HG03108 (cell line): ENCODE measurements around the gene IL13.
"Not testable (repeated sequence)": the region's sequence is repeated elsewhere in the genome, so short reads cannot be mapped to it uniquely, and the experiment has no call there.

Source experiments
- ATAC-seq: cut with Tn5 transposase; IDR thresholded peaks from one replicate; pipeline ENCODE4 v1.9.1; 2021; ENCODE audit warnings: moderate library complexity; ENCODE audit not compliant: unreplicated experiment

IL13 gene

DNA sequence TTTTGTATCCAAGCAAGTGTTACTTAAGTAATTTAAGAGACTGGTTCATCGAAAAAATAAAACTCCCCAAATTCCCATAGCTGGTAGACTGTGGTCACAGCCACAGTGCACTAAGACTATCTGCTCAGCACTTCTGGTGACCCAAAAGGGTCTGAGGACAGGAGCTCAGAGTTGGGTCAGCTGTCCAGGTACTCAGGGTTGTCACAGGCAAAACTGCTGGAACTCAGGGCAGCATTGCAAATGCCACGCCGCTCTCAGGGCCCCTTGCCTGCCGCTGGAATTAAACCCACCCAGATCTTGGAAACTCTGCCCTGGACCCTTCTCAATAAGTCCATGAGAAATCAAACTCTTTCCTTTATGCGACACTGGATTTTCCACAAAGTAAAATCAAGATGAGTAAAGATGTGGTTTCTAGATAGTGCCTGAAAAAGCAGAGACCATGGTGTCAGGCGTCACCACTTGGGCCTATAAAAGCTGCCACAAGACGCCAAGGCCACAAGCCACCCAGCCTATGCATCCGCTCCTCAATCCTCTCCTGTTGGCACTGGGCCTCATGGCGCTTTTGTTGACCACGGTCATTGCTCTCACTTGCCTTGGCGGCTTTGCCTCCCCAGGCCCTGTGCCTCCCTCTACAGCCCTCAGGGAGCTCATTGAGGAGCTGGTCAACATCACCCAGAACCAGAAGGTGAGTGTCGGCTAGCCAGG lies at the start of gene IL13:
Gene IL13, plus strand, starts transcription at position 498 of the 705 bp plus-strand sequence. Its CDS starts 14 bp downstream, at position 512.
- no peak for ATAC-seq

DNA sequence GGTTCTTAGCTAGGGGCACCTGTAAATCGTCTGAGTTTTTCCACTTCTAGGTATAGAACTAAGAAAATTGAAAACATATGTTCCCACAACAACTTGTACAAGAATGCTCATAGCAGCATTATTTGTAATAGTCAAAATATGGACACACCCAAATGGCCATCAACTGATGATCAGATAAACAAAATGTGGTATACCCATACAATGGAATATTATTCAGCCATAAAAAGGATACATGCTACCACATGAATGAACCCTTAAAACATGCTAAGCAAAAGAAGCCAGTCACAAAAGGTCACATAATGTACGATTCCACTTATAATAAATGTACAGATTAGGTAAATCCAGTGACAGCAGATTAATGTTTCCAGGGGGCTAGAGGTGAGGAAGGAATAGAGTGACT lies 46.0 kb upstream of the IL13 start:
- ATAC-seq: no peak

DNA sequence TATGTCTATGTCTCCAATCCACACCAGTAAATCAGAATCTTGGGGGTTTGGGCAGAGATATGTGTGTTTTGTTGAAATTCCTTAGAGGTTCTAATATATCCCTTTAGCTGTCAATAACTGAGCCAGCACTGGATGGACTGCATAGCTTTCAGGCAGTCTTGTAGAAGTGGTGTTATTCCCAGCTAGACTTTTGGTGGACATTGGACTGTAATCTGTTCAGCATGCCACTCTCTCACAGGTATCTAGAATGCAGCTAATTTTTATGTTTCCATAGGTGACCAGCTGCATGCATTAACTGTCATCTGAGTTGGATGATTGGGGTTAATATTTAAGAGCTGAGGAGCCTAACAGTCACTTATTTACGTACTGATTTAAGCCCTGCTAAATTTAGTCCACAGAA lies 45.1 kb upstream of the IL13 start:
- ATAC-seq: no peak

DNA sequence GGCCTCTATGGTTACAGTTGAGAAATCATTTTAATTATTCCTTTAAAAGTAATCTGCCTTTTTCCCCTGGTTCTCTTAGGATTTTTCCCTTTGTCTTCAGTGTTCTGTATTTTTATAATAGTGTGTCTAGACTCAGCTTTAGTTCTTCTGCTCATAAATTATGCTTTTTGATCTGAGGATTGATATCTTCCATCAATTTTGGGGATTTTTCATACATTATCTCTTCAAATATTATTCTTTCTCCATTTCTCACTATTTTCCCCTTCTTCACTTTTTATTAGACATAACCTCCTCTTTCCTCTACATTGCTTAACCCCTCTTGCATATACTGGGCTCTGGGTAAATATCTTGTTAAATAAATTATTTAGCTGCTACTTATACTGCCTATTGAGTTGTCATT lies 36.3 kb upstream of the IL13 start:
- no peak for ATAC-seq

DNA sequence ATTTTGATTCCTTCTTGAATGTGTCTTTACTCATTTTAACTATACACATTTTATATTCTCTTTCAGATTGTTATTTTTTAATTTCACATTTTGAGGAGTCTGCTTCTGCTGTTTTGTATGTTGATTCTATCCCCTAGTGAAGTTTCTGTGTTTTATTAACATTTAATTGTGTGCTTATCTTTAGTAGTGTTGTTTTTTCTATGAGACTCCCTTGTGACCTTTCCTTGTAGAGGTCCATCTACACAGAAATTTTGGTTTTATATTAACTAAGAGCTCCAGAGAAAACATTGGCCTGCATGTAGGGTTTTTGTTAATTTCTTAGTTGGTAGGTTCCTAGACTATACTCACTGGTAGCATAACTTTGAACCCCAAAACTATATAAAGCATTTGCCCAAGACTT lies 35.4 kb upstream of the IL13 start:
- ATAC-seq: no peak

DNA sequence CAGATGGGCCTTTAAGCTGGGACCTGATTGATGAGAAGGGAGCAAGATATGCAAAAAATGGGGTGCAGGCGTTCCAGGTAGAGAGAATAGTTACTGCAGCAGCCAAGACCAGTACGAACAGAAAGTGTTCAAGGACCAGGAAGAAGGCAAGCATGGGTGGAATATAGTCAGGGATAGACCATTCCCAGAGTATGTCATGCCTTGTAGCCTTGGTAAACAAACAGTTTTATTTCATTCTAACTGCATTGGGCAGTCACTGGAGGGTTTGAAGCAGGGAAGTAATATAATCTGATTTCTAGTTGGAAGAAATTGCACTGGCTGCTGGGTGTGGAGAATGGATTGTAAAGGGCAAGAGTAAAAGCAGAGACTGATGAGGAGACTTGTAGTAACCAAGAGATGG lies 30.5 kb upstream of the IL13 start:
- ATAC-seq: no peak

DNA sequence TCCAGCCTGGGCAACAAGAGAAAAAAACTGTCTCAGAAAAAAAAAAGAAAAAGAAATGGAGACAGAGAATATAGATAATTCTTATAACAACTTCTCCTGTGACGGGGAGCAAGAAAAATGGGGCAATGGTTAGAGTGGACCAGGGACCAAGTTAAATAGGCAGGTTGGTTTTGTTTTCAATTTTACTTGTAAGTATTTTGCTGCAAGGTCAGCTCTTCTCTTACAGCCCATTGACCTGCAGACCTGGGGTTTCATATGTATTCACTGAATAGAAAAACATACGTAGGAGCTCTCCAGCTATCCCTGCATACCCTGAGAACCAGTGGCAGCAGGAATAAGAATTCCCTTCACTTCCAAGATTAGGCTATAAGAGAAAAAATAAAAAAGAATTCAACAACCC lies 29.2 kb upstream of the IL13 start:
- no peak for ATAC-seq

DNA sequence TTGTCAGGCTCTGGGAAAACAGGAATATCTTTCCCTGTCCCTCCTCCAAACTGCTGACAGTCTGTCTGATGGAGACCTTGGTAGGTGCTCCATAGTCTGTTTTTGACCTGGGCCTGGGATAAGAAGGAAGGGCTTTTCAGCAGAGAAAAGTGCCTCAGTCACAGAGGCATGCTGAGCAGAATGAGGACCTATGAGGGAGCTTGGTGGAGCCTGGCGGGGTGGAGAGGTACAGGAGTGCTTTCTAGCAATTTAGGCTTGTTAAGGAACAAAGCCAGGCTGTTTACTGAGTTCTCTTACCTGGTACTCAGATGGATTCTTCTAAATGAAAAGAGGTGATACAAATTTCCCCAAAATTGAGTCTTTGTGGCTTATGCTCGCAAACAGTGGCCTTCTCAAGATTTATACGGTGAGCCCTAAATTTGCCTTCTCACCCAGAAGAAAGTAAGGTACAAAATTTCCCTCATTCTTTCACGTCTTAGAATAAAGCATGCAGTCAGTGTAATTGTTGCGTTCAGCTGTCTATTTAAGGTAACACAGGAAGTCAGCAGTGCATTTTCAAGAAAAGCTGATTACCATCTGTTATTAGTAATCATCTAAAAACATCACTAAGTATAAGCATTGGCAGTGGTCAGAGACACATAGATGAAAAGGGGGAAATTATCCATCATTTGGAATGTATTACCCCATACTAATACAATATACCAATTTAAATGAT lies 28.6 kb upstream of the IL13 start:
- peak; percentile 62 for ATAC-seq

DNA sequence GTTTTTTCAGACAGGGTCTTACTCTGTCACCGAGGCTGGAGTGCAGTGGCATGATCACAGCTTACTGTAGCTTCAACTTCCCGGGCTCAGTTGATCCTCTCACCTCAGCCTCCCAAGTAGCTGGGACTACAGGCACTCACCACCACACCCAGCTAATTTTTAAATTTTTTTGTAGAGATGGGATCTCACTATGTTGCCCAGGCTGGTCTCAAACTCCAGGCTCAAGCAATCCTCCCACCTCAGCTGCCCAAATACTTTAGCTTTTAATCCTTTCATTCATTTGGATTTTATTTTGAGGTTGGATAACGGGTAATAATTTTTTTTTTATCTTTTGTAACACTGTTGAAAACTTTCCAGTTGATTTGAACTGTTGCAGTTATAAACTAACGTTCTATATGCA lies 24.4 kb upstream of the IL13 start:
- ATAC-seq: not testable (repeated sequence)

DNA sequence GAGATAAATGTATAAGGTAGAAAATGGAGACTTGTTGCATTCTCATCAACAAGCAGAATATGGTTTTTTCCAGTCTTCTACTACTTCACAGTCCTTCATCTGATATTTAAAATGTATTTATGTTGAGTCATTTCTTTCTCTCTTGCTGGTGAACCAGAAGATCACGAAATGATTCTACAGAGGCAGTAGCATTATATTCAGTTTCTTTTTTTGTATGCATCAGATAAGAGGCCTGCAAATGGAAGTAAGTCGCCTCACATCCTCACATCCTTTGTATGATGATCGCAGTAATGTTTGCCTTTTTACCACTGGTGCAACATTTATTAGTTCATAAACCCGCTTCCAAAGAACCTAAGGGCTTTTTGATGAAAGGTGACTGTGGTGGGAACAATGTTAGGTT lies 22.1 kb upstream of the IL13 start:
- ATAC-seq: peak; percentile 43

DNA sequence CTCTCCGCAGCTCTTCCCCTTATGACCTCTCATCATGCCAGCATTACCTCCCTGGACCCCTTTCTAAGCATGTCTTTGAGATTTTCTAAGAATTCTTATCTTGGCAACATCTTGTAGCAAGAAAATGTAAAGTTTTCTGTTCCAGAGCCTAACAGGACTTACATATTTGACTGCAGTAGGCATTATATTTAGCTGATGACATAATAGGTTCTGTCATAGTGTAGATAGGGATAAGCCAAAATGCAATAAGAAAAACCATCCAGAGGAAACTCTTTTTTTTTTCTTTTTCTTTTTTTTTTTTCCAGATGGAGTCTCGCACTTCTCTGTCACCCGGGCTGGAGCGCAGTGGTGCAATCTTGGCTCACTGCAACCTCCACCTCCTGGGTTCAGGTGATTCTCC lies 20.7 kb upstream of the IL13 start:
- no peak for ATAC-seq

DNA sequence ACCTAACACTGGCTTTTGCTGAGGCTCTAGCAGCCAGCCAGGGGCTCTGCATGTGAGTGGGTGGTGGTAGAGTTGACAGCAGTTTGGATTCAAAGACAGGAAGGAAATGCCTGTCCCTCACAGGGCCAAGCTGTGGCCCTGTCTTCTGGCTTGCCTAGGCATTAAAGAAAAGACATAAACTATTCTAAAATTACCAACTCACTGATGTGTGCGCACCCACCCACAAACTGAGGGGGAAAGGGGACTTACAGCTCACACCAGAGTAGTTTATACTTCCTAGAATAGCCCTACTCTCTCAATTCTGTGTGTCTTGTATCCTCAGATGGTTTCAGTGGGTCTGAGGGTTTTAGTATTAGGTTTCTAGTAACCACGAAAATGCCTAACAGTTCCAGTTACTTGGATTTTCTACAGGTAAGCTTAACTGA lies 18.3 kb upstream of the IL13 start:
- peak; percentile 57 for ATAC-seq

DNA sequence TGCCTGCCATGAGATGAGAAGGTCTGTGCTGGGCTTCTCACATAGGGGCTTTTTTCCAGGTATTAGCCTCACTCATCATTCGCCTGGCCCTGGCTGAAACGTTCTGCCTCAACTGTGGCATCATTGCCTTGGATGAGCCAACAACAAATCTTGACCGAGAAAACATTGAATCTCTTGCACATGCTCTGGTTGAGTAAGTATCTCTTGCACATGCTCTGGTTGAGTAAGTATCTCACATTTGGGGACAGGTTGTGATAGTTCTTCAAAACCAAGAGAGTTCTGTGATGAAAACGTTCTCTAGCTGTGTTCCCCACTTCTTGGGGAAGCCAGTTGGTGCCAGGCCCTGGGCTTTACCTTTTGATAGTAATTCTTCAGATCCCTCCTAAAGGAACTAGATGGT lies 17.4 kb upstream of the IL13 start:
- no peak for ATAC-seq

DNA sequence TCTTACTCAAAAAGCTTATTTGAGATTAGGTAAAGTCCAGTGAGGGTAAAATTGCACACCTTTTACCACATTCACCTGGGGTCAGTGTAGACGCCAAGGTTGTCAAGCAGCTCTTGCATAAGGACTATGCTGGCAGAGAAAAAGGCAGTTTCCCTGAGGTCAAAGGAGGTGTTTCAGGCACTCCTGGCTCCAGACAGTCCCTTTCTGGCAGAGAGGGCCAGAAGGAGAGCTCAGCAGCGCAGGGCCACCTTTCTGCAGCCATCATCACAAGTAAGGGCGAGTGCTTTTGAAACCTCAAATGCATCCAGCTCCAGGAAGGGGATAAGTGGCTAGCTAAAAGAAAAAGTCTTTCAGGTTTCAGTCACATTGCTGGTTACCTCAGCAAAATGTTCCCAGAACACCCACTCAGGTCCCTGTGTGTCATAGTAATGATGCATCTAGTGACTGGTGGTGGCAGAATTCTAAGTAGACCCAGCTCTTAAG lies 16.7 kb upstream of the IL13 start:
- peak; percentile 32 for ATAC-seq

DNA sequence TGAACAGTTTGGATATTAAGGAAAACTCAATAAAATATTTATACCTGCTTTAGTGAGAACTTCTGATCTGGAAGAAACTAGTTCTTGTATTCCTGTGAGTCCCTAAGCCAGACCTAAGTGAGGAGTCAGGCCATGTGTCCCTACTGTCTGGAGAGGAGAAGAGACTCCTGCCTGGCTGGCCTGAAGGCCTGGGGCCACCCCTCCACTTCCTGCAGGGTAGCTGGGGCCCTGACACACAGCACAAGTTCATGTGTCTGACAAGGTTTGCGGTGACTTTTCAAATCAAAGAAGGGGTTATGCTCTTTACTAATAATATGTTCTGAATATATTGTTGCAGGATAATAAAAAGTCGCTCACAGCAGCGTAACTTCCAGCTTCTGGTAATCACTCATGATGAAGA lies 16.1 kb upstream of the IL13 start:
- ATAC-seq: no peak

DNA sequence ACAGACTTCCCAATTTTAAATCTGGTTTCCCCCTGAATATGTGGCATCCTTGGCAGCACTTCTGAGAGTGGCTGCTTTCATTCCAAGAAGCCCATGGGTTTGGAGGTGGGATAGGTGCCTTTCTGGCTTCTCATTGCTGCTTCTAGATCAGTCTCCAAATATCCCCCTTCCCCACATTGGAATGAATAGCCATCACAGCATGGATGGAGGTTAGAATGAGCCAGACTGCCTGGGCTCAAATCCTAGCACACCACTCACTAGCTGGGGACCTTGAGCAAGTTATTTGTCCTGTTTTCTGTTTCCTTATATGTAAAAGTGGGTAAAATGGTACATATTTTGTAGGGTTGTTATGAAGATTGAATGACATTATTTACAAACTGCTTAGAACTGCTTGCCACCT lies 13.8 kb upstream of the IL13 start:
- no peak for ATAC-seq

DNA sequence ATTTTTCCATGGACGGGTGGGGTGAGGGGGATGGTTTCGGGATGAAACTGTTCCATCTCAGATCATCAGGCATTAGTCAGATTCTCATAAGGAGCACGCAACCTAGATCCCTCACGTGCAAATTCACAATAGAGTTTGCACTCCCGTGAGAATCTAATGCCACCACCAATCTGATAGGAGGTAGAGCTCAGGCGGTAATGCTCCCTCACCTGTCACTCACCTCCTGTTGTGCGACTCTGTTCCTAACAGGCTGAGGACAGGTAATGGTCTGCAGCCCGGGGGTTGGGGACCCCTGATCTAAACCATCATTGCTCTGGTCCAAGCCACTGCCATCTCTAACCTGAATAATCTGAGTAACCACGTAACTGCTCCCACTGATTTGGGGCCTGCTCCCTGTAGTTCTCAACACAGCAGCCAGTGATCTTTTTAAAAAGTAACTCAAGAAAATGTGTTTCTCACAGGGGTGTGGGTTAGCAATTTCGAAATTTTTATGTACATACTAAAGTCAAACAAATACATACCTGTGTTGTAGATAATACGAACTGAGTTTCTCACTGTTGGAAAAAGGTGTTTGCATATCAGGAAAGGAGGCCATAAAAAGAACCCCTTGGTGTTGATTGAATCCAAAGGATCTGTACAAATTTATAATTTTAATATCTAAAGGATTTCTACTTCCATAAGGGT lies 11.2 kb upstream of the IL13 start:
- ATAC-seq: no peak

DNA sequence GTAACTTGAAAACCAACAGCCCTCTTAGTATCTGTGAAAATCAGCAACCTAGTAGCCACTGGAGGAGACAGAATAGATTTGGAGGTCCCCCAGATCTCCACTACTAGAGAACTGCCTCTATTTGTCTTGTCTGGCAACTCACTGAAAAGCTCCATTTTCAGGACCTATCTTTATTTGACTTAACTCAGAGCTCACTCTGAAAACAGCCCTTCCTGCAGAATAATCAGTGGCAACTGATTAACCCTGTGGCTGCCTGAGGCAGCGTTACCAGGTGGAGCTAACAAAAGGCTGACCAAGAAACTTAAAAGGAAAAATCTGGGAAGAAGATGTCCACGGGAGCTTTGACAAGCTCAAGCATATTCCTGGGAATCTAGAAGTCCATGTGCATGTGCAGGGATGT lies 10.5 kb upstream of the IL13 start:
- no peak for ATAC-seq

DNA sequence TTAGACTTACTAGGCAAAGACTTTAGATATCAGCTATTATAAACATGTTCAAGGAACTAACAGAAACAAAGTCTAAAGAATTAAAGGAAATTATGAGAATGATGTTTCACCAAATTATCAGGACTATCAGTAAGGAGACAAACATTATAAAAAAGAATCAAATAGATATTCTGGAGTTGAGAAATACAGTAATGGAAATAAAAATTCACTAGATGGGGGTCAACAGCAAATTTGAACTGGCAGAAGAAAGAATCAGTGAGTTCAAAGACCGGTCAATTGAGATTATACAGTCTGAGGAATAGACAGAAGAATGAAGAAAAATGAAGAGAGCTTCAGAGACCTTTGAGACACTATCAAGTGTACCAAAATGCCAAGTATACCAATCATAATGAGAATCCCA lies 9.6 kb upstream of the IL13 start:
- ATAC-seq: no peak

DNA sequence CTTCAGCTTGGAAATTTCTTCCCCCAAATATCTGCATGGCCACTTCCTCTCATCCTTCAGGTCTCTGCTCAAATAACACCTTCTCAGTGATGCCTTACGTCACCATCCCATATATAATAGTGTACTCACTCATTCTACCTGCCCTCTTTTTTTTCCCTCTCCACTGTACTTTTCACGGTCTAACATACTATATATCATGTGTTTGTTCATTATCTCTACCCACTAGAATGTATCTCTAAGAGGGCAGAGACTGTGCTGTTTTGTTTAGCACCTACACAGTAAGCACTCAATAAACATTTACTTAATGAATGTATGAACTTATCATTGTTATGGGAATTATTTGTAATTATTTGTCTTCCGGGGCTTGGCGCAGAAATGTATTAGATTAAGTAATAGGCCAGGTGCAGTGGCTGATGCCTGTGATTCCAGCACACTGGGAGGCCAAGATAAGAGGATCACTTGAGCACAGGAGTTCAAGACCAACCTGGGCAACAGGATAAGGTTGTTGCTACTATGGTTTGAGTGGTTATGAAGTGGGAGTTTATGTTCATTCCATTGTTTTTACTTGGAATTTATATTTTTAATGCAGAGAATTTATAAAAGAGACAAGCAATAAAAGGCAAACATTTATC lies 6.0 kb upstream of the IL13 start:
- no peak for ATAC-seq

DNA sequence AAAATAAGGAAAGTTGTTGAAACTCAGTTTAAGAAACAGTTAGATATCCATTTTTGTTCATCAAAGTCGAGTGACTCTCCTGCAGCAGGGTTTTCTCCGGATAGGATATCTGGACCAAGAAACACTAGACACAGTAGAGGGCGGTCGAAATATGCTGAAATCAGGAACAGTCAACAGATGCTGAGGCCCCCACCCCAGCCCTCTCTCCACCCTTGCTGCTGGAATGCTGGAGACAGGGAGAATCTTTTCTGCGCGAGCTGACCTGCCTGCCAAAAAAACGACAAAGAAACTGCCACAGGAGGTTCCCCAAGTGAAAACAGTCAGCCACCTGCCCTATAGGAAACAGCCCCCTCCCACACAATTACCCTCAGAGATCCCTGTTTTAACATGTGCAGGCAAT lies 4.3 kb upstream of the IL13 start:
- ATAC-seq: no peak
